HT-29 (cell line): ENCODE results near the gene ATG9A. TPM values are rescaled to one million over a fixed set of nuclear protein-coding genes. Genes with fewer than 3 reads are reported as not detected.

ENCODE experiments used
- DNase-seq: peaks from one replicate; pipeline ENCODE4 v3.0.0-alpha.2; 2015; ENCODE audit warnings: low spot score
- total RNA-seq: library from RNA; depleted of rRNA; stranded (reverse); fragments of >200 nt; shearing (Covaris generic); gene quantifications from 2 replicates; pipeline ENCODE4 v1.2.3, GENCODE V29; 2014; rRNA removed

ATG9A gene
- total RNA-seq, 1 experiment from 2014 or later, result 107 TPM

DNA sequence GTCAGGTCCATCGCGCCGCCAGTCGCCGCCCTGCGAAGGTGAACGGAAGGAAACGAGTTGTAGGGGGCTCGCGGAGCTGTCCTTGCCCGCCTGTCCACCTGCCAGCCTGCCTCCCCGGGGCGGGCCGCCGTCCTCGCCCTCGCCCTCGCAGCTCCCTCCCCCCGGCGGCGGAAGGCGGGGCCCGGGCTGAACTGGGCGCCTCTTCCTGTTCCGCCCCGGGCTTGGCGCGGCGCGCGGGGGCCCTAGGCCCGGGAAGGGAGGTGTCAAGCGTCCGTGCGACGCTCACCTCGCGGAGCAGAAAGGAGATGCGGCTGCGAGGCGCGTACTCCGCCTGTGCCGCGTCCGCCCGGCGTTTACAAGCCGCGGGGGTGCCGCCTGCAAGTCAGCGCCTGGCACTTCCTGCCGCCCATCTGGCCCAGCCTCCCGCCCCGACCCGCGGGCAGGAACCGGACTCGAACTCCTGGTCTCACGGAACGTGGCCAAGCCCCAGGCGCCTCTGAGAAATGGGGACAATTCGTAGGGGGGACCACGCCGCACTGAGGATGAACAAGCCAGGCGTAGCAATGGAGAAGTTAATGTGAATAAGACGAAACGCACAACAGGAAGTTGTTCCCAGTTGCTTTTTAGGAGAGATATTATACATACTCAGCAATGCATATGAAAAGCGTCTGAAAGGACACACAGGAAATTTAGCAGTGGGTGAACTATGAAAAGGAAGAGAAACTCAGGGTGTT lies 52.5 kb downstream of the ATG9A start, which contains the start of gene CNPPD1:
TSS of gene CNPPD1 (minus strand) at position 108 of the 734 bp plus-strand sequence. CDS start at position 11, 97 bp downstream.
- DNase-seq, result peak; percentile 90

- peak; percentile 57 for DNase-seq
These were observed 53.3 kb downstream of the ATG9A start for GRCh38 chr2:219175928-219176817.

- no peak for DNase-seq
These were observed 54.0 kb downstream of the ATG9A start for GRCh38 chr2:219175486-219175885.

- DNase-seq, result no peak
These were observed 54.6 kb downstream of the ATG9A start for GRCh38 chr2:219174801-219175200.

- no peak for DNase-seq
These were observed 55.3 kb downstream of the ATG9A start for GRCh38 chr2:219174146-219174545.

GRCh38 chr2:219173176-219173575 lies 56.3 kb downstream of the ATG9A start:
- DNase-seq, result no peak

GRCh38 chr2:219172231-219173154 lies 56.9 kb downstream of the ATG9A start:
- no peak for DNase-seq

- peak; percentile 62 for DNase-seq
These were observed 58.2 kb downstream of the ATG9A start for GRCh38 chr2:219171231-219171651.

DNA sequence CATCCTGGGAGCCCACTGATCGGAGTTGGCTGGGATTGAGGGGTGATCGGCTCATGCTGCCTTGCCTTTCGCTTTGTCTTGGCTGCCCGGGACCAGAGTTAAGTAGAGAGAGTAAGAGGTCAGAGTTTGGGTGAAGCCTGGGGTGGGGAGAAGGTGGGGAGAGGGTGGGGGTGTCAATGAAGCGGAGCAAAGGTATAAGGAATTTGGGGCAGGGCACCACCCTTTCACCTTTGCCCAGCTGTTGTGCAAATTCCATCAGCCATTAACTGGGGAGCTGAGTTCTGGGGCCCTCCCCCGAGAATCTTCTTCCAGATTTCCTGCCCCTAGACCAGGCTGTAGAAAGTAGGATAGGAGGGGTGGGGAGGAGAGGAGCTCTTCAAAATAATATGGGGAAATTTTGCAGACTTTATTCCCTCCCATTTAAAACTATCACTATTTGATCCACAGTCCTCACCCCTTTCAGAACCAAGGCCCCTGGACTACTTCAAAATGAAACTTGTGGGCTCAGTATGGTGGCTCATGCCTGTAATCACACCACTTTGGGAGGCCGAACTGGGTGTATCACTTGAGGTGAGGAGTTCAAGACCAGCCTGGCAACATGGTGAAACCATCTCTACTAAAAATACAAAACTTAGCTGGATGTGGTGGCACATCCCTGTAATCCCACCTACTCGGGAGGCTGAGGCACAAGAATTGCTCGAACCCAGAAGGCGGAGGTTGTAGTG lies 59.3 kb downstream of the ATG9A start, which contains the start of gene SLC23A3:
TSS of gene SLC23A3 (minus strand) at position 100 of the 725 bp plus-strand sequence. CDS start at position 55, 45 bp downstream.
- DNase-seq, result peak; percentile 57

Other genes starting within 250 kb of the ATG9A start
- gene FEV, start 244.5 kb downstream of the ATG9A start, total RNA-seq, result not detected in 2 replicates
- not detected in 2 replicates for gene CRYBA2, start 236.2 kb downstream of the ATG9A start, total RNA-seq
- not detected in 2 replicates for gene CFAP65, start 188.1 kb downstream of the ATG9A start, total RNA-seq
- gene IHH, start 168.7 kb downstream of the ATG9A start, total RNA-seq, result 12.3 and 13.4 TPM in 2 replicates
- 24.7 and 25.9 TPM in 2 replicates for gene NHEJ1, start 68.8 kb downstream of the ATG9A start, total RNA-seq
- 5.9 and 9.9 TPM in 2 replicates for gene SLC23A3, start 59.6 kb downstream of the ATG9A start, total RNA-seq
- 49.8 and 53.0 TPM in 2 replicates for gene CNPPD1, start 52.7 kb downstream of the ATG9A start, total RNA-seq
- gene RETREG2, start 51.4 kb downstream of the ATG9A start, total RNA-seq, result 78.5 and 83.9 TPM in 2 replicates
- gene ZFAND2B, start 22.9 kb downstream of the ATG9A start, total RNA-seq, result 104 and 116 TPM in 2 replicates
- 33.6 and 39.9 TPM in 2 replicates for gene ABCB6, start 10.7 kb downstream of the ATG9A start, total RNA-seq
- gene ANKZF1, start 170 bp upstream of the ATG9A start, total RNA-seq, result 41.0 and 43.4 TPM in 2 replicates
- 5.5 and 10.0 TPM in 2 replicates for gene GLB1L, start 15.8 kb upstream of the ATG9A start, total RNA-seq
- gene STK16, start 15.8 kb upstream of the ATG9A start, total RNA-seq, result 18.3 and 19.9 TPM in 2 replicates
- not detected in 2 replicates for gene TUBA4B, start 23.6 kb upstream of the ATG9A start, total RNA-seq
- gene TUBA4A, start 24.3 kb upstream of the ATG9A start, total RNA-seq, result 93.8 and 97.4 TPM in 2 replicates
- gene DNAJB2, start 49.7 kb upstream of the ATG9A start, total RNA-seq, result 43.1 and 51.1 TPM in 2 replicates
- gene PTPRN, start 79.8 kb upstream of the ATG9A start, total RNA-seq, result not detected in 2 replicates
- gene RESP18, start 103.1 kb upstream of the ATG9A start, total RNA-seq, result not detected in 2 replicates
- 155 and 158 TPM in 2 replicates for gene DNPEP, start 158.3 kb upstream of the ATG9A start, total RNA-seq
- gene DES, start 188.7 kb upstream of the ATG9A start, total RNA-seq, result 0.63 TPM in 1 of 2 replicates, not detected in the other
- 6.7 and 8.3 TPM in 2 replicates for gene SPEG, start 205.2 kb upstream of the ATG9A start, total RNA-seq